ENCODE data around the gene PTPRR.

PTPRR gene

DNA sequence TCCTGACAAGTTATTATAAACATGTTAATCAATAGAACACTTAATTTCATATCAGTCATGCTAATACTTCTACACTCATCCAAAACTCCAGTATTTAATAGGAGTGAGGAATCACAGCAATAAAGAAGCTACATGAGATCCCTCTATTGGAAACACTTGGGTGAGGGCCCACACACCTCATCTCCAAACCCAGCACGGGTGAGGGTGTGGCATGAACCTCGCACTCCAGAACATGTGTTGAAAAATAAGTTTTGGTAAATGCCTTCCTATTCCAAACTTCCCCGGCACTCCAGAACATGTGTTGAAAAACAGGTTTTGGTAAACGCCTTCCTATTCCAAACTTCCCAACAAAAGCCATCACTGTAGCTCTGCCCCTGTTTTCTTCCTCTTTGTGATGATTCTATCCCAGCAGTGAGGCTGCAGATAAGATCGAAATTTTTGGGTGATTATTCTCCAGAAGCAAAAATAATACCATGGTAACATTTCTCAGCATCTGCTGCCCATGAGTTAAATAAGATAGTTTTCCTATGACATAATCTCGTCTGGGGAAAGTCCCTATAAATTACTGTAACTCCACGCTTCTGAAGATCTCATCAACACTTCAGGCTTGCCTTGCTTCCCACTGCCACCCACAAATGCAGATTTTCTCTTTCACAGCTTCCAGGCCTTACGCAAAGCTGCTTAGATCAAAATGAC, 258.9 kb downstream of the PTPRR start:
- no peak overlapping the region for H3K4me3 ChIP-seq (ENCODE audit: control insufficient read depth, low read depth, low read length)
- TF ChIP-seq, protein P1, sequence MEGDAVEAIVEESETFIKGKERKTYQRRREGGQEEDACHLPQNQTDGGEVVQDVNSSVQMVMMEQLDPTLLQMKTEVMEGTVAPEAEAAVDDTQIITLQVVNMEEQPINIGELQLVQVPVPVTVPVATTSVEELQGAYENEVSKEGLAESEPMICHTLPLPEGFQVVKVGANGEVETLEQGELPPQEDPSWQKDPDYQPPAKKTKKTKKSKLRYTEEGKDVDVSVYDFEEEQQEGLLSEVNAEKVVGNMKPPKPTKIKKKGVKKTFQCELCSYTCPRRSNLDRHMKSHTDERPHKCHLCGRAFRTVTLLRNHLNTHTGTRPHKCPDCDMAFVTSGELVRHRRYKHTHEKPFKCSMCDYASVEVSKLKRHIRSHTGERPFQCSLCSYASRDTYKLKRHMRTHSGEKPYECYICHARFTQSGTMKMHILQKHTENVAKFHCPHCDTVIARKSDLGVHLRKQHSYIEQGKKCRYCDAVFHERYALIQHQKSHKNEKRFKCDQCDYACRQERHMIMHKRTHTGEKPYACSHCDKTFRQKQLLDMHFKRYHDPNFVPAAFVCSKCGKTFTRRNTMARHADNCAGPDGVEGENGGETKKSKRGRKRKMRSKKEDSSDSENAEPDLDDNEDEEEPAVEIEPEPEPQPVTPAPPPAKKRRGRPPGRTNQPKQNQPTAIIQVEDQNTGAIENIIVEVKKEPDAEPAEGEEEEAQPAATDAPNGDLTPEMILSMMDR (conservative IDR thresholded peaks at IDR 0.05; ENCODE audit: control insufficient read depth, insufficient read depth, low read depth, low read length) = no peak
- peak; percentile 49 for DNase-seq (ENCODE audit: low read depth)

GRCh38 chr12:70660620-70661219, 259.8 kb downstream of the PTPRR start:
- TF ChIP-seq, protein P1 (conservative IDR thresholded peaks at IDR 0.05; ENCODE audit: control insufficient read depth, insufficient read depth, low read depth, low read length) = no peak
- DNase-seq (ENCODE audit: low read depth) = peak; percentile 68
- H3K4me3 ChIP-seq (ENCODE audit: control insufficient read depth, low read depth, low read length) = no peak overlapping the region

DNA sequence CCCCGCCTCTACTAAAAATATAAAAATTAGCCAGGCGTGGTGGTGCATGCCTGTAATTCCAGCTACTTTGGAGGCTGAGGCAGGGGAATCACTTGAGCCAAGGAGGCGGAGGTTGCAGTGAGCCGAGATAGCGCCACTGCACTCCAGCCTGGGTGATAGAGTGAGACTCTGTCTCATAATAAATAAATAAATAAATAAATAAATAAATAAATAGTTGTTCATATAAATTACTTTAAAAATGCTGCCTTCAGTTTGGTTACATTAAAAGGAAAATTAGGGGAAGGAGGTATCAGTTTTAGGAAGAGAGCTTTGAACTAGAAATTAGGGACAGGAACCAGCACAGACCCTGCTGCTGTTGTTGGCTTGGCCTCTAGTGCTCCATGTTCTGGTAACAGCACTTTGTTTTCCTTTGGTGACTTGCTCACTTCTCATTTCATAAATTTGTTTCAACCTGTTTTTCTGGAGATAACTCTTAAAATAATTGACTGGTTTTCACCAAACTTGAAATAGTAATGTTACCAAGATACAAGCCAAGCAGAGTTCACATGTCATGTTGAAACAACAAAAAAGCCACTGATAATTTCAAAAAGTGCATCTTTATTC, 260.4 kb downstream of the PTPRR start:
- DNase-seq (ENCODE audit: low read depth) = no peak
- H3K4me3 ChIP-seq (ENCODE audit: control insufficient read depth, low read depth, low read length) = no peak overlapping the region
- TF ChIP-seq, protein P1 (conservative IDR thresholded peaks at IDR 0.05; ENCODE audit: control insufficient read depth, insufficient read depth, low read depth, low read length) = no peak

DNA sequence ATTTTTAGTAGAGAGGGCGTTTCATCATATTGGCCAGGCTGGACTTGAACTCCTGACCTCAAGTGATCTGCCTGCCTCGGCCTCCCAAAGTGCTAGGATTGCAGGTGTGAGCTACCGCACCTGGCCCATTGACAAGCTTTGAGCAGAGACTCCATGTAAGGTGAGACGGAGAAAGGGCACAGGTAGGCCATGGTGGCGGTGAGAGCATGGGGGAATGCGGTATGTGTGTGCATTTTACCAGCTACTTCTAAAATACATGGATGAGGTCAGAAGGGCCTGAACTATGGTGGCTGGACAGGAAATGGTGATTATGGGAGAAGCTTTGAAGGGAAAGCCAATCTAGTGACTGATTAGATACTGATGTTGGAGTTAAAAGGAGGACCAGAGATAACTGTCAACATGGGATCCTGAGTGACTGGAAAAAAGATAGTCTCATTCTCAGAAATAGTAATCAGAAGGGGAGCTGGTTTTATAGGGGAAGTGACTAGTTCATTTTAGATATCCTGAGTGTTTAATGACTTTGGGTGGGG, 261.4 kb downstream of the PTPRR start:
- TF ChIP-seq, protein P1 (conservative IDR thresholded peaks at IDR 0.05; ENCODE audit: control insufficient read depth, insufficient read depth, low read depth, low read length) = no peak
- no peak for DNase-seq (ENCODE audit: low read depth)
- H3K4me3 ChIP-seq (ENCODE audit: control insufficient read depth, low read depth, low read length) = no peak overlapping the region

GRCh38 chr12:70657616-70658286, 262.8 kb downstream of the PTPRR start:
- DNase-seq (ENCODE audit: low read depth) = no peak
- TF ChIP-seq, protein P1 (conservative IDR thresholded peaks at IDR 0.05; ENCODE audit: control insufficient read depth, insufficient read depth, low read depth, low read length) = no peak
- H3K4me3 ChIP-seq (ENCODE audit: control insufficient read depth, low read depth, low read length) = no peak overlapping the region

- no peak for DNase-seq (ENCODE audit: low read depth)
- TF ChIP-seq, protein P1 (conservative IDR thresholded peaks at IDR 0.05; ENCODE audit: control insufficient read depth, insufficient read depth, low read depth, low read length) = no peak
- no peak overlapping the region for H3K4me3 ChIP-seq (ENCODE audit: control insufficient read depth, low read depth, low read length)
These were observed 268.1 kb downstream of the PTPRR start for GRCh38 chr12:70652451-70652850.

All from fibroblast of mammary gland (primary cell).